Cardiac fibroblast (primary cell): ENCODE results near the gene MRPL20.
A peak's percentile ranks its signal among the peaks of the same experiment; 100 is the strongest.

Source experiments
- DNase-seq, 2 donors: peaks; one replicate each; pipeline versions ENCODE4 v3.0.0 to v3.0.0-alpha.2; 2010; ENCODE audit warnings: low read depth in 2 of 2
- H3K4me3 ChIP-seq, 2 donors: replicated peaks in 1 of 2; 1 replicate in 1 of 2; 2 replicates in 1 of 2; pipeline ENCODE4 v1.5.1; 2011; ENCODE audit warnings: low read depth in 2 of 2, low read length in 2 of 2, mild to moderate bottlenecking in 2 of 2, moderate library complexity in 1 of 2
- TF ChIP-seq, protein P1 (sequence below): IDR thresholded peaks from one replicate; pipeline ENCODE4 v1.5.1; 2011; ENCODE audit warnings: low read depth, mild to moderate bottlenecking, low read length, inconsistent platforms

The MRPL20 gene

GRCh38 chr1:1427106-1427819 is 20.2 kb upstream of the MRPL20 start:
- peak overlapping the region in 1 of 2 donors; percentile 33 for H3K4me3 ChIP-seq

GRCh38 chr1:1426496-1427105 is 19.5 kb upstream of the MRPL20 start:
- TF ChIP-seq, protein P1, sequence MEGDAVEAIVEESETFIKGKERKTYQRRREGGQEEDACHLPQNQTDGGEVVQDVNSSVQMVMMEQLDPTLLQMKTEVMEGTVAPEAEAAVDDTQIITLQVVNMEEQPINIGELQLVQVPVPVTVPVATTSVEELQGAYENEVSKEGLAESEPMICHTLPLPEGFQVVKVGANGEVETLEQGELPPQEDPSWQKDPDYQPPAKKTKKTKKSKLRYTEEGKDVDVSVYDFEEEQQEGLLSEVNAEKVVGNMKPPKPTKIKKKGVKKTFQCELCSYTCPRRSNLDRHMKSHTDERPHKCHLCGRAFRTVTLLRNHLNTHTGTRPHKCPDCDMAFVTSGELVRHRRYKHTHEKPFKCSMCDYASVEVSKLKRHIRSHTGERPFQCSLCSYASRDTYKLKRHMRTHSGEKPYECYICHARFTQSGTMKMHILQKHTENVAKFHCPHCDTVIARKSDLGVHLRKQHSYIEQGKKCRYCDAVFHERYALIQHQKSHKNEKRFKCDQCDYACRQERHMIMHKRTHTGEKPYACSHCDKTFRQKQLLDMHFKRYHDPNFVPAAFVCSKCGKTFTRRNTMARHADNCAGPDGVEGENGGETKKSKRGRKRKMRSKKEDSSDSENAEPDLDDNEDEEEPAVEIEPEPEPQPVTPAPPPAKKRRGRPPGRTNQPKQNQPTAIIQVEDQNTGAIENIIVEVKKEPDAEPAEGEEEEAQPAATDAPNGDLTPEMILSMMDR, result no peak
- DNase-seq, result no peak
- no peak overlapping the region for H3K4me3 ChIP-seq

More at GRCh38 chr1:1427106-1427819, 20.2 kb upstream of the MRPL20 start:
- no peak for DNase-seq
- TF ChIP-seq, protein P1, result no peak

DNA sequence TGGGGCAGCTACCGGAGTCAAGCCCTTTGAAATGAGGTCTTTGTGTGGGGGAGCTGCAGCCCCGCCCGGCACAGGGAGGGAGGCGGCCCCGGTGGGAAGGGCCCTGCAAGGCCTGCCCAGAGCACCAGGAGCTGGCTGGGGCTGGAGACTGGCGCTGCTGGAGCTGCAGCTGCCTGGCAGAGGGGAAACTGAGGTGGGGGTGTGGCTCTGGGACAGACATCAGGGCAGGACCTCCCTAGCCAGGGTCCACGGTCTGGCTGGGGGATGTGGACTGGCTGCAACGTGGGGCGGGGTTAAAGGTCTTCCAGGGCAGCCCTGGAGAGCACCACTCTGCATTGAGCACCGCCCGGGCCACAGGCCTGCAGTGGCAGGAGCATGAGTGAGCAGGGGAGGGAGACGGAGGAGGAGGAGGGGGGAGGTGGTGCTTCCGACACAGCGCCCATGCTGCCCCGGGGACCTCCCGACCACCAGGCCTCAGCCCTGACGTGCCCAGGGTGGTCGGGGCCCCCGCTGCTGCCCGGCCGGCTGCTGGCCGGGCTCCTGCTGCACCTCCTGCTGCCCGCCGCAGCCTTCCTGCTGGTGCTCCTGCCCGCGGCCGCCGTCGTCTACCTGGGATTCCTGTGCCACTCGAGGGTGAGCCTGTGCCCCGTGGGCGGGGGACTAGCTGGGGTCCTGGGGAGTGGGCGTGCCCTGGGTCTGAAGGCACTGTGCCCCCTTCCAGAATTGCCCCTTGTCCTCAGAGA is 18.8 kb upstream of the MRPL20 start:
- TF ChIP-seq, protein P1, result no peak
- DNase-seq, result no peak

GRCh38 chr1:1425426-1425752 is 18.3 kb upstream of the MRPL20 start:
- TF ChIP-seq, protein P1, result no peak
- DNase-seq, result no peak
- H3K4me3 ChIP-seq, result no peak overlapping the region

More for the DNA sequence above, 18.8 kb upstream of the MRPL20 start:
- H3K4me3 ChIP-seq, result no peak overlapping the region

GRCh38 chr1:1424707-1425106 is 17.6 kb upstream of the MRPL20 start:
- TF ChIP-seq, protein P1, result no peak
- no peak overlapping the region for H3K4me3 ChIP-seq

DNA sequence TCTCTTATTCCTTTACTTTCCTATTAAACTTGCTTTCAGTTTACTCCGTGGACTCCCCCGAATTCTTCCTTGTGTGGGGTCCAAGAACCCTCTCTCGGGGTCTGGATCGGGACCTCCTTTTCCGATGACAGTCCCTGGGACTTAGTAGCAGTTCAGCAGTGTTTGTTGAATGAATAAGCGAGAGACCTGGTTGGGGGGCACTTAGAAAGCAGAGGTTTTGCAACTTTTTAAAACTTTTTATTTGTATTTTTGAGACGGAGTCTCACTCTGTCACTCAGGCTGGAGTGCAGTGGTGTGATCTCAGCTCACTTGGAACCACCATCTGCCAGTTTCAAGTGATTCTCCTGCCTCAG is 16.1 kb upstream of the MRPL20 start:
- TF ChIP-seq, protein P1, result no peak
- no peak for DNase-seq
- H3K4me3 ChIP-seq, result no peak overlapping the region

More at GRCh38 chr1:1424707-1425106, 17.6 kb upstream of the MRPL20 start:
- DNase-seq, result no peak
